GM12874 (cell line): ENCODE results near the gene ARPC1A.

Experiments
- CTCF ChIP-seq: IDR thresholded peaks from 2 replicates; pipeline ENCODE4 v1.5.1; 2011; ENCODE audit warnings: low read depth, mild to moderate bottlenecking, control low read depth, low read length, moderate library complexity; ENCODE audit not compliant: insufficient read depth

The ARPC1A gene

DNA sequence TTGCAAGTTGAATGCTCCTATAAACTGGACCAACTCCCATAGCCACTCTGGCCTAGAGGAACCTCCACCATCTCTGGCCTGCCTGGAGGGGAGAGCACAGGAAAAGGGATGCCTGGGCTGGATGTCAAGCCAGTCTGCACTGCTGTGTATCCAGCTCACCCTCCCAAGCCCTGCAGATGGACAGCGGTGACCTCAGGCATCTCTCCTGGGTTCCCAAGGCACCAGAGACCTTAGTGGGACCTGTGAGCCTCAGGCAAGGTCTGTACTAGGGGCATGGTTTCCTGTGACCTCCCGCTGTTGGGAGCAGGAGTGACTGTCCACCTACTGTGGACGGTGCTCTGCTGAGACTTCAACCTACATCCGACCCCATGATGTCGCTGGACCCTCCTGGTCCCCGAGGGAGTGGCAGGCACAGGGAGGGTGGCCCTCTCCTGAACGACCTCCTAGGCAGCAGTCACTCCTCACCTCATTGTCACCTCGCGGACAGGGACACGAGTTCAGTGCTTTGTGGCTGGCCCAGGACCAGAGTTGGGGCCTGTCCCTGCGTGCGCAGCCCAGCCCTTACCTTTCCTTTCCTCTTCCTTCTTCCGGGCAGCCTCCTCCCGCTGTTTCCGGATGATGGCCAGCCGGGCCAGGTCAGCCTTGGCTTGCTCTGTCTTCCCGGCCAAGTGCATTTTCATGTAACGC lies 71.7 kb downstream of the ARPC1A start:
- TF ChIP-seq CTCF: no peak

GRCh38 chr7:99398891-99399445 lies 73.3 kb downstream of the ARPC1A start:
- no peak for TF ChIP-seq CTCF

GRCh38 chr7:99399597-99399996 lies 73.9 kb downstream of the ARPC1A start:
- no peak for TF ChIP-seq CTCF

GRCh38 chr7:99402854-99403253 lies 77.2 kb downstream of the ARPC1A start:
- no peak for TF ChIP-seq CTCF

- no peak for TF ChIP-seq CTCF
Measured at GRCh38 chr7:99403764-99404163, 78.1 kb downstream of the ARPC1A start.

- no peak for TF ChIP-seq CTCF
Measured at GRCh38 chr7:99404235-99404976, 78.7 kb downstream of the ARPC1A start.

DNA sequence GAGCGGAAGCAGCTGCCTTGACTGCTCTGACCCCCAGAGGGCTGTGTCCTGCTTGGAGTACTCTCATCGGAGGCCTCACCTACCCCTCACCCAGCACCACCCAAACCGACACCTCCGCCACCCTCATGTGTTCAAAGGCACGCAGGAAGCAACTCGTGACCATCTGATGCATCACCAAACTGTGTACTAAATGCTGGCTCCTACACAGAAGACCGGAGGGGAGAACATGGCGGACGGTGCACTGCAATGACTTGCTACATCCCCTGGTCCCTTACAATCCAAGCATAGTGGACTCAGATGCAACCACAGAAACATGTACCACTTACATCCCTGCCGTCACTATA lies 79.3 kb downstream of the ARPC1A start:
- no peak for TF ChIP-seq CTCF
